Stomach (tissue), 9 donors: ENCODE measurements around the gene C6orf15. TPM values are rescaled to one million over a fixed set of nuclear protein-coding genes. Genes with fewer than 3 reads are reported as not detected.

ENCODE experiments used
- DNase-seq, 2 donors: peaks; one replicate each; pipeline versions ENCODE4 v3.0.0 to v3.0.0-alpha.2; 2013 to 2019
- H3K27ac ChIP-seq, 5 donors: fragments of 200-600 bp in 4 of 5; sonication (generic) in 4 of 5; one replicate each; pipeline ENCODE4 v1.5.1; 2013 to 2019; ENCODE audit warnings: mild to moderate bottlenecking in 1 of 5, moderate library complexity in 1 of 5
- H3K27me3 ChIP-seq, 3 donors: fragments of 200-600 bp; sonication (generic); one replicate each; pipeline ENCODE4 v1.5.1; 2017 to 2019; ENCODE audit warnings: mixed run types in 1 of 3
- H3K36me3 ChIP-seq, 4 donors: fragments of 200-600 bp; sonication (generic); 1 replicate in 3 of 4; 2 replicates in 1 of 4; pipeline ENCODE4 v1.5.1; 2016 to 2019
- H3K4me1 ChIP-seq, 4 donors: fragments of 200-600 bp; sonication (generic); one replicate each; pipeline ENCODE4 v1.5.1; 2016 to 2019
- H3K4me3 ChIP-seq, 4 donors: fragments of 200-600 bp; sonication (generic) in 3 of 4; one replicate each; pipeline ENCODE4 v1.5.1; 2016 to 2019; ENCODE audit warnings: mild to moderate bottlenecking in 1 of 4
- H3K9me3 ChIP-seq, 4 donors: fragments of 200-600 bp; sonication (generic); one replicate each; pipeline ENCODE4 v1.5.1; 2016 to 2019
- CTCF ChIP-seq, 7 experiments: fragments of 450-650 bp in 4 of 7; fragments of 200-600 bp in 3 of 7; sonication (generic) in 3 of 7; IDR thresholded peaks; one replicate each; pipeline ENCODE4 v1.5.1; 2016 to 2019; ENCODE audit warnings: antibody characterized with exemption in 7 of 7, control low read depth in 2 of 7, mild to moderate bottlenecking in 1 of 7
- EP300 ChIP-seq: sonication (generic); formaldehyde crosslinking; IDR thresholded peaks from one replicate; pipeline ENCODE4 v1.6.1; 2017; ENCODE audit warnings: antibody characterized with exemption
- POLR2A ChIP-seq, 4 donors: fragments of 450-650 bp; IDR thresholded peaks; one replicate each; pipeline ENCODE4 v1.6.1; 2016; ENCODE audit warnings: antibody characterized with exemption in 4 of 4, control low read depth in 2 of 4, mild to moderate bottlenecking in 1 of 4, moderate library complexity in 1 of 4
- POLR2AphosphoS5 ChIP-seq, 3 donors: sonication (generic); formaldehyde crosslinking; IDR thresholded peaks; one replicate each; pipeline ENCODE4 v1.6.1; 2016; ENCODE audit warnings: antibody characterized with exemption in 3 of 3
- WGBS, 5 donors: extraction: QIAGEN DNeasy Blood & Tissue Kit in 3 of 5; methylation state at CpG; one replicate each; pipeline versions ENCODE4 v1.1.5 to v1.1.7; 2013 to 2018; 5-methylcytosine and 5-hydroxymethylcytosine counted together
- intact Hi-C: fragments of 100-400 bp; cut with DNase I; formaldehyde crosslinking; loops from one replicate; pipeline ENCODE4 v1.15.1; 2023; ENCODE audit warnings: low total_unique reads
- polyA plus RNA-seq, 3 donors: library from polyadenylated mRNA; stranded (reverse); fragments of 200-250 nt; gene quantifications; one replicate each; pipeline ENCODE4 v1.2.3, GENCODE V29; 2013
- total RNA-seq, 5 donors: library from RNA; depleted of rRNA; stranded (reverse); fragments of >200 nt; gene quantifications; one replicate each; pipeline versions ENCODE4 v1.1.0 to v1.2.3, GENCODE V29; 2014 to 2016
- donor health status: healthy with polysubstance abuse.
- donor health status: Bipolar disorder and iron deficiency.
- donor health status: healthy.

The C6orf15 gene
- total and polyA plus RNA-seq, 8 donors = not detected

- no peaks in the 10 kb centered on the region for H3K27me3 ChIP-seq
- H3K4me3 ChIP-seq = peak within 1 kb of the TSS in 2 of 4 donors; percentile 11 to 24
These were observed 26.6 kb upstream of the C6orf15 start, which contains the start of gene PSORS1C2 for GRCh38 chr6:31138982-31139381. TSS of gene PSORS1C2 (minus strand) at chr6:31139066. CDS start at chr6:31139026, 40 bp downstream.

GRCh38 chr6:31135710-31136109 lies 23.3 kb upstream of the C6orf15 start:
- H3K9me3 ChIP-seq = no peaks in the 10 kb centered on the region

More at GRCh38 chr6:31138982-31139381, 26.6 kb upstream of the C6orf15 start, which contains the start of gene PSORS1C2:
- H3K9me3 ChIP-seq = no peaks in the 10 kb centered on the region
- DNase-seq = no peak
- 76 to 84% (median 79%) methylated on average over 4 of the region's 4 CpGs for WGBS, 5 donors
- no peak for TF ChIP-seq EP300
- TF ChIP-seq POLR2AphosphoS5 (IDR thresholded peaks at IDR 0.05) = no peak
- no peak for TF ChIP-seq CTCF (IDR thresholded peaks at IDR 0.05)
- TF ChIP-seq POLR2A (IDR thresholded peaks at IDR 0.05) = no peak
- H3K36me3 ChIP-seq = peaks cover 0 to 18% (median 6%) of the 10 kb centered on the region in 4 donors
- peaks cover 4 to 30% (median 19%) of the 10 kb centered on the region in 4 donors for H3K4me1 ChIP-seq
- intact Hi-C loops = loop anchor here (5.0 kb wide), 2 partner anchors 53 to 228 kb away; no protein-coding TSS in a partner anchor
- H3K27ac ChIP-seq = peak within 1 kb of the TSS in 1 of 5 donors; percentile 41

GRCh38 chr6:31132806-31133205 lies 20.4 kb upstream of the C6orf15 start:
- no peaks in the 10 kb centered on the region for H3K36me3 ChIP-seq
- peaks cover 2 to 10% (median 6%) of the 10 kb centered on the region in 4 donors for H3K4me1 ChIP-seq
- H3K4me3 ChIP-seq = no peak overlapping the region
- DNase-seq = no peak
- no peaks in the 10 kb centered on the region for H3K9me3 ChIP-seq
- H3K27me3 ChIP-seq = no peaks in the 10 kb centered on the region
- no peak overlapping the region for H3K27ac ChIP-seq
- WGBS, 5 donors = 56 to 89% (median 76%) methylated on average over 6 of the region's 6 CpGs
- no peak for TF ChIP-seq POLR2AphosphoS5 (IDR thresholded peaks at IDR 0.05)
- TF ChIP-seq POLR2A (IDR thresholded peaks at IDR 0.05) = no peak
- no peak for TF ChIP-seq EP300
- TF ChIP-seq CTCF (IDR thresholded peaks at IDR 0.05) = no peak
- intact Hi-C loops = no loop called here

More at GRCh38 chr6:31135710-31136109, 23.3 kb upstream of the C6orf15 start:
- H3K4me1 ChIP-seq = peaks cover 3 to 15% (median 8%) of the 10 kb centered on the region in 4 donors
- 79 to 92% (median 85%) methylated on average over 10 of the region's 10 CpGs for WGBS, 5 donors
- H3K36me3 ChIP-seq = no peaks in the 10 kb centered on the region
- no peaks in the 10 kb centered on the region for H3K27me3 ChIP-seq
- no peak for DNase-seq
- TF ChIP-seq POLR2AphosphoS5 (IDR thresholded peaks at IDR 0.05) = no peak
- TF ChIP-seq EP300 = no peak
- TF ChIP-seq CTCF (IDR thresholded peaks at IDR 0.05) = no peak
- no peak for TF ChIP-seq POLR2A (IDR thresholded peaks at IDR 0.05)
- no peak overlapping the region for H3K27ac ChIP-seq
- intact Hi-C loops = loop anchor here (5.0 kb wide), 2 partner anchors 57 to 232 kb away; no protein-coding TSS in a partner anchor
- no peak overlapping the region for H3K4me3 ChIP-seq

GRCh38 chr6:31131595-31131994 lies 19.2 kb upstream of the C6orf15 start:
- TF ChIP-seq CTCF (IDR thresholded peaks at IDR 0.05) (no peak), EP300 (no peak), POLR2AphosphoS5 (IDR thresholded peaks at IDR 0.05) (no peak), POLR2A (IDR thresholded peaks at IDR 0.05) (no peak)
- intact Hi-C loops = no loop called here
- no peak for DNase-seq
- Histone ChIP-seq H3K4me1 (peaks cover 0 to 12% (median 7%) of the 10 kb centered on the region in 4 donors), H3K9me3 (no peaks in the 10 kb centered on the region), H3K36me3 (no peaks in the 10 kb centered on the region), H3K27ac (no peak overlapping the region), H3K4me3 (no peak overlapping the region), H3K27me3 (no peaks in the 10 kb centered on the region)
- 67 to 84% (median 75%) methylated on average over 3 of the region's 3 CpGs for WGBS, 5 donors
